ENCODE measurements around the gene ZFYVE27.
"Not testable (repeated sequence)": the region's sequence is repeated elsewhere in the genome, so short reads cannot be mapped to it uniquely, and the experiment has no call there.

The ZFYVE27 gene

GRCh38 chr10:97736902-97737769, at the start of gene ZFYVE27:
TSS of gene ZFYVE27 (plus strand) at chr10:97737128. CDS start at chr10:97738478, 1,350 bp downstream.
- no peaks in the 10 kb centered on the region for H3K27me3 ChIP-seq (ENCODE audit: control insufficient read depth, insufficient read depth, low read length)
- TF ChIP-seq, protein P1, sequence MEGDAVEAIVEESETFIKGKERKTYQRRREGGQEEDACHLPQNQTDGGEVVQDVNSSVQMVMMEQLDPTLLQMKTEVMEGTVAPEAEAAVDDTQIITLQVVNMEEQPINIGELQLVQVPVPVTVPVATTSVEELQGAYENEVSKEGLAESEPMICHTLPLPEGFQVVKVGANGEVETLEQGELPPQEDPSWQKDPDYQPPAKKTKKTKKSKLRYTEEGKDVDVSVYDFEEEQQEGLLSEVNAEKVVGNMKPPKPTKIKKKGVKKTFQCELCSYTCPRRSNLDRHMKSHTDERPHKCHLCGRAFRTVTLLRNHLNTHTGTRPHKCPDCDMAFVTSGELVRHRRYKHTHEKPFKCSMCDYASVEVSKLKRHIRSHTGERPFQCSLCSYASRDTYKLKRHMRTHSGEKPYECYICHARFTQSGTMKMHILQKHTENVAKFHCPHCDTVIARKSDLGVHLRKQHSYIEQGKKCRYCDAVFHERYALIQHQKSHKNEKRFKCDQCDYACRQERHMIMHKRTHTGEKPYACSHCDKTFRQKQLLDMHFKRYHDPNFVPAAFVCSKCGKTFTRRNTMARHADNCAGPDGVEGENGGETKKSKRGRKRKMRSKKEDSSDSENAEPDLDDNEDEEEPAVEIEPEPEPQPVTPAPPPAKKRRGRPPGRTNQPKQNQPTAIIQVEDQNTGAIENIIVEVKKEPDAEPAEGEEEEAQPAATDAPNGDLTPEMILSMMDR (IDR thresholded peaks at IDR 0.05): no peak
- peak within 1 kb of the TSS; percentile 89 for H3K9ac ChIP-seq
- no peaks in the 10 kb centered on the region for H3K4me1 ChIP-seq
- H3K9me3 ChIP-seq (ENCODE audit: control insufficient read depth, low read length): no peaks in the 10 kb centered on the region
- peak within 1 kb of the TSS; percentile 95 for H2AFZ ChIP-seq
- peak within 1 kb of the TSS; percentile 89 for H3K4me2 ChIP-seq (ENCODE audit: low read length)
- peaks cover 19% of the 10 kb centered on the region for H3K79me2 ChIP-seq
- H3K27ac ChIP-seq: peak within 1 kb of the TSS; percentile 79
- H3K36me3 ChIP-seq (ENCODE audit: control insufficient read depth, insufficient read depth, low read length): no peaks in the 10 kb centered on the region
- peak within 1 kb of the TSS; percentile 97 for H3K4me3 ChIP-seq (ENCODE audit: low read depth, low read length)

GRCh38 chr10:97687785-97688781, 48.8 kb upstream of the ZFYVE27 start:
- Histone ChIP-seq H3K36me3 (ENCODE audit: control insufficient read depth, insufficient read depth, low read length) (no peaks in the 10 kb centered on the region), H3K9ac (no peak overlapping the region), H3K27ac (peak overlapping the region; percentile 79), H2AFZ (peak overlapping the region; percentile 98), H3K4me3 (ENCODE audit: low read depth, low read length) (peak overlapping the region; percentile 74), H3K9me3 (ENCODE audit: control insufficient read depth, low read length) (no peaks in the 10 kb centered on the region), H3K4me2 (ENCODE audit: low read length) (peak overlapping the region; percentile 88), H3K4me1 (peaks cover 21% of the 10 kb centered on the region), H3K79me2 (peaks cover 4% of the 10 kb centered on the region), H3K27me3 (ENCODE audit: control insufficient read depth, insufficient read depth, low read length) (no peaks in the 10 kb centered on the region)
- TF ChIP-seq, protein P1 (IDR thresholded peaks at IDR 0.05): no peak

- Histone ChIP-seq H3K36me3 (ENCODE audit: control insufficient read depth, insufficient read depth, low read length) (no peaks in the 10 kb centered on the region), H3K79me2 (peaks cover 4% of the 10 kb centered on the region), H3K27ac (no peak overlapping the region), H3K4me2 (ENCODE audit: low read length) (no peak overlapping the region), H3K9ac (no peak overlapping the region), H3K4me1 (peaks cover 21% of the 10 kb centered on the region), H3K9me3 (ENCODE audit: control insufficient read depth, low read length) (no peaks in the 10 kb centered on the region), H2AFZ (no peak overlapping the region), H3K4me3 (ENCODE audit: low read depth, low read length) (no peak overlapping the region), H3K27me3 (ENCODE audit: control insufficient read depth, insufficient read depth, low read length) (no peaks in the 10 kb centered on the region)
- TF ChIP-seq, protein P1 (IDR thresholded peaks at IDR 0.05): no peak
Observed at GRCh38 chr10:97689559-97690020, 47.3 kb upstream of the ZFYVE27 start.

GRCh38 chr10:97690133-97690532, 46.8 kb upstream of the ZFYVE27 start:
- Histone ChIP-seq H3K4me3 (ENCODE audit: low read depth, low read length) (no peak overlapping the region), H3K79me2 (peaks cover 4% of the 10 kb centered on the region), H3K4me2 (ENCODE audit: low read length) (no peak overlapping the region), H3K36me3 (ENCODE audit: control insufficient read depth, insufficient read depth, low read length) (no peaks in the 10 kb centered on the region), H3K4me1 (peaks cover 16% of the 10 kb centered on the region), H2AFZ (no peak overlapping the region), H3K27me3 (ENCODE audit: control insufficient read depth, insufficient read depth, low read length) (no peaks in the 10 kb centered on the region), H3K27ac (no peak overlapping the region), H3K9me3 (ENCODE audit: control insufficient read depth, low read length) (no peaks in the 10 kb centered on the region), H3K9ac (no peak overlapping the region)
- TF ChIP-seq, protein P1 (IDR thresholded peaks at IDR 0.05): no peak

- H3K27me3 ChIP-seq (ENCODE audit: control insufficient read depth, insufficient read depth, low read length); H3K4me2 ChIP-seq (ENCODE audit: low read length); H3K27ac ChIP-seq: not testable (repeated sequence)
Observed at GRCh38 chr10:97698072-97698655, 38.8 kb upstream of the ZFYVE27 start.

More at GRCh38 chr10:97698072-97698655, 38.8 kb upstream of the ZFYVE27 start:
- not testable (repeated sequence) for H3K9ac ChIP-seq; H3K79me2 ChIP-seq; H3K4me1 ChIP-seq; H3K9me3 ChIP-seq (ENCODE audit: control insufficient read depth, low read length); H3K36me3 ChIP-seq (ENCODE audit: control insufficient read depth, insufficient read depth, low read length); H2AFZ ChIP-seq; H3K4me3 ChIP-seq (ENCODE audit: low read depth, low read length)
